ENCODE data around the gene MORN2.

MORN2 gene

GRCh38 chr2:38911191-38911590 is 35.4 kb downstream of the MORN2 start:
- Histone ChIP-seq H3K27me3 (replicated peaks; ENCODE audit: insufficient read depth, low read length) (no peaks in the 10 kb centered on the region), H3F3A (ENCODE audit: insufficient read depth, low read length) (no peaks in the 10 kb centered on the region), H3K27ac (ENCODE audit: low read length) (no peak overlapping the region), H2AFZ (ENCODE audit: low read length) (no peak overlapping the region), H3K9me2 (replicated peaks; ENCODE audit: insufficient read depth, low read length) (no peaks in the 10 kb centered on the region), H4K20me1 (ENCODE audit: insufficient read depth, low read length) (no peaks in the 10 kb centered on the region), H3K79me2 (ENCODE audit: low read length) (no peaks in the 10 kb centered on the region), H3K36me3 (replicated peaks; ENCODE audit: insufficient read depth, low read length) (no peaks in the 10 kb centered on the region), H3K9me3 (replicated peaks; ENCODE audit: insufficient read depth, low read length) (no peaks in the 10 kb centered on the region), H3K4me1 (ENCODE audit: low read length) (no peaks in the 10 kb centered on the region), H3K9ac (ENCODE audit: low read length) (no peak overlapping the region), H3K4me3 (ENCODE audit: low read length) (no peak overlapping the region), H3K4me2 (ENCODE audit: low read depth, low read length) (no peak overlapping the region)
- no peak for TF ChIP-seq EZH2 (optimal IDR thresholded peaks at IDR 0.05; ENCODE audit: low read depth, low read length)
- no peak for TF ChIP-seq CTCF (IDR thresholded peaks at IDR 0.05; ENCODE audit: low read length)
- no peak for TF ChIP-seq EZH2phosphoT487 (IDR thresholded peaks at IDR 0.05; ENCODE audit: low read length)
- DNase-seq = no peak

DNA sequence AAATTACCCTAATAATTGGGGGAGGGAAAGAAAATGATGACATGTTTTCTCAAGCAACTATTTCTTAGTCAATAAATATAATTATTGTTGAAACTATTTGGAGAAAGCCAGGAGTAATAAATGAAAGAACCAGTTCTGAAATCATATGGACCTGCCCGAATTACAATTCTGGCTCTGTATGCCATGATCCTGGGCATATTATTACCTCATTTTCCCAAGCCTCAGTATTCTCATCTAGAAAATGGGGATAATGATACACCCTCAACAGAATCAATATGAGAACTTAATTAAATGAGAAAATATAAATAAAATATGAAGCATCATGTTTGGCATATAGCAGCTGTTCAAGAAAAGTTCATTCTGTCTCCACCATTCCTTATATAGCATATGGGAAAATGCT is 36.8 kb downstream of the MORN2 start:
- Histone ChIP-seq H3K9me2 (replicated peaks; ENCODE audit: insufficient read depth, low read length) (no peaks in the 10 kb centered on the region), H3K9ac (ENCODE audit: low read length) (no peak overlapping the region), H3K4me3 (ENCODE audit: low read length) (no peak overlapping the region), H2AFZ (ENCODE audit: low read length) (no peak overlapping the region), H3K36me3 (replicated peaks; ENCODE audit: insufficient read depth, low read length) (no peaks in the 10 kb centered on the region), H4K20me1 (ENCODE audit: insufficient read depth, low read length) (no peaks in the 10 kb centered on the region), H3F3A (ENCODE audit: insufficient read depth, low read length) (no peaks in the 10 kb centered on the region), H3K4me1 (ENCODE audit: low read length) (no peaks in the 10 kb centered on the region), H3K9me3 (replicated peaks; ENCODE audit: insufficient read depth, low read length) (no peaks in the 10 kb centered on the region), H3K4me2 (ENCODE audit: low read depth, low read length) (no peak overlapping the region), H3K79me2 (ENCODE audit: low read length) (no peaks in the 10 kb centered on the region), H3K27me3 (replicated peaks; ENCODE audit: insufficient read depth, low read length) (no peaks in the 10 kb centered on the region), H3K27ac (ENCODE audit: low read length) (no peak overlapping the region)
- TF ChIP-seq EZH2 (optimal IDR thresholded peaks at IDR 0.05; ENCODE audit: low read depth, low read length) = no peak
- TF ChIP-seq EZH2phosphoT487 (IDR thresholded peaks at IDR 0.05; ENCODE audit: low read length) = no peak
- no peak for TF ChIP-seq CTCF (IDR thresholded peaks at IDR 0.05; ENCODE audit: low read length)
- no peak for DNase-seq

DNA sequence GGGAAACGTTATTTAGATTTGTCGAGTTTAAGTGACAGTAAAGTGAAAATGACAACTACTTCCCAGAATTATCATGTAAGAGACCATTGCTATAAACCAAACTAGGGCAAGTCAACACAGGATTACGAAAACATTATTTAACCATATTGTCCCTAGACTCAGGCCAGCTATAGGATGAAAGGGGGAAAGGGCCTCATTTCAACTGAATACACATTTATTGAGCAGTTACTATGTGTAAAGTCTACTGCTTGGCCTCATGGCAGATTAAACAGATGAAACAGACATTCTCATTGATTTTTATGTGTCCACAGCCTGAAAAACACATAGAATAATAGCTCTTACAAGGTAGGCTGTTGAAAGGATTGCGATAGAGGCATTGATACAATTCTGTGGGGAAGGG is 46.6 kb downstream of the MORN2 start:
- no peak overlapping the region for H3K4me2 ChIP-seq (ENCODE audit: low read depth, low read length)
- no peak for TF ChIP-seq EZH2phosphoT487 (IDR thresholded peaks at IDR 0.05; ENCODE audit: low read length)
- no peak overlapping the region for H3K9ac ChIP-seq (ENCODE audit: low read length)
- no peak overlapping the region for H2AFZ ChIP-seq (ENCODE audit: low read length)
- no peaks in the 10 kb centered on the region for H3K9me3 ChIP-seq (replicated peaks; ENCODE audit: insufficient read depth, low read length)
- H3K4me3 ChIP-seq (ENCODE audit: low read length) = no peak overlapping the region
- H3F3A ChIP-seq (ENCODE audit: insufficient read depth, low read length) = no peaks in the 10 kb centered on the region
- H3K36me3 ChIP-seq (replicated peaks; ENCODE audit: insufficient read depth, low read length) = no peaks in the 10 kb centered on the region
- H3K4me1 ChIP-seq (ENCODE audit: low read length) = no peaks in the 10 kb centered on the region
- no peaks in the 10 kb centered on the region for H4K20me1 ChIP-seq (ENCODE audit: insufficient read depth, low read length)
- no peaks in the 10 kb centered on the region for H3K27me3 ChIP-seq (replicated peaks; ENCODE audit: insufficient read depth, low read length)
- DNase-seq = no peak
- no peak overlapping the region for H3K27ac ChIP-seq (ENCODE audit: low read length)
- no peaks in the 10 kb centered on the region for H3K79me2 ChIP-seq (ENCODE audit: low read length)
- no peaks in the 10 kb centered on the region for H3K9me2 ChIP-seq (replicated peaks; ENCODE audit: insufficient read depth, low read length)

- H3K27ac ChIP-seq (ENCODE audit: low read length) = no peak overlapping the region
These were observed 47.1 kb downstream of the MORN2 start for GRCh38 chr2:38922902-38923301.

More at GRCh38 chr2:38922902-38923301, 47.1 kb downstream of the MORN2 start:
- H3K27me3 ChIP-seq (replicated peaks; ENCODE audit: insufficient read depth, low read length) = no peaks in the 10 kb centered on the region
- no peaks in the 10 kb centered on the region for H3K36me3 ChIP-seq (replicated peaks; ENCODE audit: insufficient read depth, low read length)
- H3F3A ChIP-seq (ENCODE audit: insufficient read depth, low read length) = no peaks in the 10 kb centered on the region
- H3K9me3 ChIP-seq (replicated peaks; ENCODE audit: insufficient read depth, low read length) = no peaks in the 10 kb centered on the region
- no peak overlapping the region for H3K4me2 ChIP-seq (ENCODE audit: low read depth, low read length)
- TF ChIP-seq CTCF (IDR thresholded peaks at IDR 0.05; ENCODE audit: low read length) (no peak), EZH2phosphoT487 (IDR thresholded peaks at IDR 0.05; ENCODE audit: low read length) (no peak), EZH2 (optimal IDR thresholded peaks at IDR 0.05; ENCODE audit: low read depth, low read length) (no peak)
- no peak overlapping the region for H2AFZ ChIP-seq (ENCODE audit: low read length)
- H4K20me1 ChIP-seq (ENCODE audit: insufficient read depth, low read length) = no peaks in the 10 kb centered on the region
- H3K79me2 ChIP-seq (ENCODE audit: low read length) = no peaks in the 10 kb centered on the region
- no peak overlapping the region for H3K9ac ChIP-seq (ENCODE audit: low read length)
- no peak for DNase-seq
- H3K4me3 ChIP-seq (ENCODE audit: low read length) = no peak overlapping the region
- H3K4me1 ChIP-seq (ENCODE audit: low read length) = no peaks in the 10 kb centered on the region
- H3K9me2 ChIP-seq (replicated peaks; ENCODE audit: insufficient read depth, low read length) = no peaks in the 10 kb centered on the region
